PFSK-1 (cell line): Measurements from ENCODE around the gene KIAA0232.

Experiments used
- FOXP2 ChIP-seq: optimal IDR thresholded peaks from 2 replicates; pipeline ENCODE3; 2011; ENCODE audit warnings: borderline replicate concordance, control low read depth, inconsistent platforms; ENCODE audit not compliant: insufficient read depth; ENCODE audit errors: extremely low read length, extremely low read depth
- SIN3A ChIP-seq: IDR thresholded peaks from 2 replicates; pipeline ENCODE4 v1.6.1; 2012; ENCODE audit warnings: mild to moderate bottlenecking, low read length, moderate library complexity, borderline replicate concordance; ENCODE audit not compliant: insufficient read depth
- TAF1 ChIP-seq: IDR thresholded peaks from 2 replicates; pipeline ENCODE4 v1.6.1; 2012; ENCODE audit warnings: low read length, control low read depth, borderline replicate concordance; ENCODE audit not compliant: insufficient read depth

DNA sequence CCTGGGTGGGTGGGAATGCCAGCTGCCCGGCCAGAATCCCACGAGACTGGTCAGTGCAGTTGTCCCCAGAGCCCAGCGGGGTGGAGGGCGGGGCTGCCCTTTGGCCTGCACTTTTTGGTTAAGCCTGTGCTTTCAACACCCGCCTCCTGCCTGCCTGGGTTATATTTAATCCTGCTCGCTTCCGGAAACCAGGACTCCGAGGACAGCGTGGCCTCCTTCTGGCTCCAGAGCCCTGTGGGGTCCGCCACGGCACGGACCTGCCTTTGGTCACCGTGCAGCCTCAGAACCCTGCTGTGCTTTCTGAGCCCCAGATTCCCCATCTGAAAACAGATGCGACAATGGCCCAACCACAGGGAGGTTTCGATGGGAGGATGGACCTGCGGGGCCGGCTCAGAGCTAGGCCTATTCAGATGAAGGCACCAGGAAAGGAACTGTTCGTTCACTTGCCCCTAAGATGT lies 29.4 kb upstream of the KIAA0232 start:
- TF ChIP-seq SIN3A (no peak), FOXP2 (no peak), TAF1 (no peak)
